ENCODE measurements around the gene SLC9A3. TPM values are rescaled to one million over a fixed set of nuclear protein-coding genes. Genes with fewer than 3 reads are reported as not detected.
A peak's percentile ranks its signal among the peaks of the same experiment; 100 is the strongest.

Gene SLC9A3
- total RNA-seq, 6 donors from 2014 or later = 1.0 to 4.1 (median 1.9) TPM

GRCh38 chr5:543351-543750 is 19.1 kb upstream of the SLC9A3 start:
- H3K27me3 ChIP-seq = peaks cover 0 to 10% (median 2%) of the 10 kb centered on the region in 4 donors
- DNase-seq (no peak), ATAC-seq (ENCODE audit: low FRiP score in 2 of 2) (no peak)
- TF ChIP-seq POLR2A (IDR thresholded peaks at IDR 0.05) (no peak), CTCF (IDR thresholded peaks at IDR 0.05) (no peak), POLR2AphosphoS5 (IDR thresholded peaks at IDR 0.05) (no peak), EP300 (IDR thresholded peaks at IDR 0.05) (no peak)
- peaks cover 0 to 8% (median 8%) of the 10 kb centered on the region in 4 donors for H3K4me1 ChIP-seq
- WGBS, 2 donors = 84 to 86% methylated on average over 5 of the region's 5 CpGs
- no peaks in the 10 kb centered on the region for H3K9me3 ChIP-seq
- H3K36me3 ChIP-seq = no peaks in the 10 kb centered on the region
- no peak overlapping the region for H3K4me3 ChIP-seq
- H3K27ac ChIP-seq = no peak overlapping the region

GRCh38 chr5:542319-543311 is 18.4 kb upstream of the SLC9A3 start:
- DNase-seq = no peak
- no peaks in the 10 kb centered on the region for H3K36me3 ChIP-seq
- no peak for ATAC-seq (ENCODE audit: low FRiP score in 2 of 2)
- H3K4me1 ChIP-seq = peaks cover 0 to 8% (median 8%) of the 10 kb centered on the region in 4 donors
- TF ChIP-seq POLR2A (IDR thresholded peaks at IDR 0.05) = no peak
- no peak for TF ChIP-seq EP300 (IDR thresholded peaks at IDR 0.05)
- TF ChIP-seq CTCF (IDR thresholded peaks at IDR 0.05) = no peak
- TF ChIP-seq POLR2AphosphoS5 (IDR thresholded peaks at IDR 0.05) = no peak
- 86 to 91% methylated on average over 32 of the region's 32 CpGs for WGBS, 2 donors
- no peaks in the 10 kb centered on the region for H3K9me3 ChIP-seq
- H3K27me3 ChIP-seq = peaks cover 0 to 10% (median 2%) of the 10 kb centered on the region in 4 donors
- H3K27ac ChIP-seq = no peak overlapping the region
- no peak overlapping the region for H3K4me3 ChIP-seq

GRCh38 chr5:541539-542318 is 17.5 kb upstream of the SLC9A3 start:
- no peak overlapping the region for H3K4me3 ChIP-seq
- H3K27ac ChIP-seq = no peak overlapping the region
- H3K4me1 ChIP-seq = peaks cover 0 to 8% (median 8%) of the 10 kb centered on the region in 4 donors
- H3K9me3 ChIP-seq = no peaks in the 10 kb centered on the region
- TF ChIP-seq POLR2AphosphoS5 (IDR thresholded peaks at IDR 0.05) = no peak
- TF ChIP-seq CTCF (IDR thresholded peaks at IDR 0.05) = no peak
- no peak for TF ChIP-seq POLR2A (IDR thresholded peaks at IDR 0.05)
- no peak for TF ChIP-seq EP300 (IDR thresholded peaks at IDR 0.05)
- DNase-seq = peak in 1 of 2 donors; percentile 53
- no peak for ATAC-seq (ENCODE audit: low FRiP score in 2 of 2)
- H3K27me3 ChIP-seq = peaks cover 0 to 10% (median 2%) of the 10 kb centered on the region in 4 donors
- H3K36me3 ChIP-seq = no peaks in the 10 kb centered on the region
- WGBS, 2 donors = 68 to 71% methylated on average over 17 to 23 of the region's 24 CpGs

GRCh38 chr5:540906-541538 is 16.8 kb upstream of the SLC9A3 start:
- no peak for TF ChIP-seq POLR2A (IDR thresholded peaks at IDR 0.05)
- TF ChIP-seq EP300 (IDR thresholded peaks at IDR 0.05) = no peak
- no peak for TF ChIP-seq CTCF (IDR thresholded peaks at IDR 0.05)
- TF ChIP-seq POLR2AphosphoS5 (IDR thresholded peaks at IDR 0.05) = no peak
- DNase-seq = peak in 1 of 2 donors; percentile 70
- Histone ChIP-seq H3K27ac (no peak overlapping the region), H3K4me3 (no peak overlapping the region), H3K36me3 (no peaks in the 10 kb centered on the region), H3K27me3 (peaks cover 0 to 10% (median 2%) of the 10 kb centered on the region in 4 donors), H3K4me1 (peaks cover 0 to 8% (median 8%) of the 10 kb centered on the region in 4 donors), H3K9me3 (no peaks in the 10 kb centered on the region)
- 40 to 84% methylated on average over 1 to 11 of the region's 17 CpGs for WGBS, 2 donors
- ATAC-seq (ENCODE audit: low FRiP score in 2 of 2) = no peak
